Choroid plexus epithelial cell (primary cell): ENCODE results near the gene GLUD1.
"Not testable (repeated sequence)": the region's sequence is repeated elsewhere in the genome, so short reads cannot be mapped to it uniquely, and the experiment has no call there.

ENCODE experiments used
- DNase-seq: peaks from one replicate; pipeline ENCODE4 v3.0.0-alpha.2; 2010; ENCODE audit warnings: low read depth
- H3K4me3 ChIP-seq: 2 replicates; pipeline ENCODE4 v1.5.1; 2011; ENCODE audit warnings: low read depth, mild to moderate bottlenecking, control low read depth, low read length, moderate library complexity
- CTCF ChIP-seq: conservative IDR thresholded peaks from 2 replicates; pipeline ENCODE4 v1.5.1; 2011; ENCODE audit warnings: low read depth, mild to moderate bottlenecking, control low read depth, inconsistent platforms, low read length, moderate library complexity

The GLUD1 gene

DNA sequence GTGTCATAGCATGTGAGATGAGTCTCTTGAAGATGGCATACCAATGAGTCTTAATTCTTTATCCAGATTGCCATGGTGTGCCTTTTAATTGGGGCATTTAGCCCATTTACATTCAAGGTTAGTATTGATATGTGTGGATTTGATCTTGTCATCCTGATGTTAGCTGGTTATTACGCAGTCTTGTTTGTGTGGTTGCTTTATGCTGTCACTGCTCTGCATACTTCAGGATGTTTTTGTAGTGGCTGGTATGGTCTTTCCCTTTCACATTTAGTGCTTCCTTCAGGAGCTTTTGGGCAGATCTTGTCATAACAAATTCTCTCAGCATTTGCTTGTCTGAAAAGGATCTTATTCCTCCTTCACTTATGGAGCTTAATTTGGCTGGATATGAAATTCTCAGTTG lies 58.0 kb downstream of the GLUD1 start:
- no peak overlapping the region for H3K4me3 ChIP-seq
- DNase-seq = no peak
- TF ChIP-seq CTCF = no peak

GRCh38 chr10:87030912-87031635 lies 63.6 kb downstream of the GLUD1 start:
- TF ChIP-seq CTCF = no peak
- no peak for DNase-seq
- H3K4me3 ChIP-seq = no peak overlapping the region

- not testable (repeated sequence) for DNase-seq, H3K4me3 ChIP-seq
These were observed 64.2 kb downstream of the GLUD1 start for GRCh38 chr10:87030419-87030818.

GRCh38 chr10:87026747-87027508 lies 67.7 kb downstream of the GLUD1 start:
- DNase-seq, H3K4me3 ChIP-seq: not testable (repeated sequence)

GRCh38 chr10:87025285-87025958 lies 69.2 kb downstream of the GLUD1 start:
- not testable (repeated sequence) for H3K4me3 ChIP-seq
- peak; percentile 90 for DNase-seq

DNA sequence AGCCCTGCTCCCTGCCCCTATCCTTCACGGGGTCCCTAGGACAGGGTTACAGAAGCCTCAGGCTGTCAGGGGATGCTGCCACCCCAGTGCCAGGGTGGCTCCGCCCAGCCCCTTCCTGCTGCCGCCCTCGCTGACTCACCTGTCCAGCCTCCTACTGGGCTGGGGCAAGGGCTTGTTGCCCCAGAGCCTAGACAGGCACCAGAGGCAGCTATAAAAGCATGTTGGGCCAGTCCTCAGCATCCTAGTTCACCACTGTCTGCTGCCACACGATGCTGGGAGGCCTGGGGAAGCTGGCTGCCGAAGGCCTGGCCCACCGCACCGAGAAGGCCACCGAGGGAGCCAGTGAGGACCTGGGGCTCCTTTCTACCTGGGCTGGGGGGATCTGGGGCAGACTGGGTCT lies 74.6 kb downstream of the GLUD1 start, which contains the start of gene FAM25A:
Gene FAM25A, plus strand, starts transcription at position 239 of the 400 bp plus-strand sequence. Its CDS starts 31 bp downstream, at position 270.
- not testable (repeated sequence) for H3K4me3 ChIP-seq, DNase-seq

DNA sequence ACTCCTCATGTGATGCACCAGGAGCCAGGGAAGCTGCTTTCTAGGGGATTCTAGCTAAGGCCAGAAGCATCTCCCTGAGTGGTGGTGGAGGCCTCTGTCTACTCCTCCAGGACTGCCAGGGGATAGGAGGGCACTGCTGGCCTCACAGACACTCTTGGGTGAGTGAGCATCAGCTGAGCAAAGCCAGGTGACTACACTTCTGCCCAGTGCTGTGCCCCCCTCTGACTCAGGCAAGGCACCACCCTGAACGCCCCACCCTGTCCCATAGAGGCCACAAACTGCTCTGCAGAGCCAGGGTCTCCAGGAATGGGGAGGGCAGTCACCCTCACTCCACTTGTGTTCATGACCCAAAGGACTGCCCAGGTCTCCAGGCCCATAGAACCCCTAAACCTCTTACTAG lies 75.1 kb downstream of the GLUD1 start:
- H3K4me3 ChIP-seq, DNase-seq: not testable (repeated sequence)

DNA sequence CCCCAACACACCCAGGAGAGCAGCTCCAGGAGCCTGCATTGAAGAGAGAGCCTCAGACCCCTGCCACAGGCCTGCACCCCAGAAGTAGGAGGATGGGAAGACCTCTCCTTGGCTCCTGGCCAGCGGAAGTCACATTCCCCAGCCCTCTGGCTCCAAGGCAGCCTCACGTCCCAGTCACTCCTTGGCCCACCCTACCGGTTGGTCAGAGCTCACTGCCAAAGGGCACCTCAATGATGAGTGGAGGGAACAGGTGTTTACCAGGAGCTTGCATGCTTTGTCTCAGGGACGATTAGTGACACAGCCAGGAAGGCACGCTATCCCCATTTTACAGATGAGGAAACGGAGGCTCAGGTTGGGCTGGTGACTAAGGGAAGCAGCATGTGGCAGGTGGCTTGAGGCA lies 75.6 kb downstream of the GLUD1 start:
- not testable (repeated sequence) for H3K4me3 ChIP-seq, DNase-seq

GRCh38 chr10:87018127-87018526 lies 76.5 kb downstream of the GLUD1 start:
- not testable (repeated sequence) for DNase-seq, H3K4me3 ChIP-seq

- DNase-seq = not testable (repeated sequence)
These were observed 79.5 kb downstream of the GLUD1 start for GRCh38 chr10:87014986-87015716.

DNA sequence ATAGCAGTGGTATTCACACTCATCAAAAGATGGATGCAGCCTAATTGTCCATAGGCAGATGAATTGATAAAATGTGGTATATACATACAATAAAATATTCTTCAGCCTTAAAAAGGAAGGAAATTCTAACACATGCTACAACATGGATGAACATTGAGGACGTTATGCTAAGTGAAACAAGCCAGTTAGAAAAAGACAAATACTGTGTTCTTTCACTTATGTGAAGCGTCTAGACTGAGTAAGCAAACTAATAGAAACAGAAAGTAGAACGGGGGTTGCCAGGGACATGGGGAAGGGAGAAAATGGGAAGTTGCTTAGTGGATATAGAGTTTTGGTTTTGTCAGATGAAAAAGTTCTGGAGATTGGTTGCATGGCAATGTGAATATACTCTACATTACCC lies 81.1 kb downstream of the GLUD1 start:
- H3K4me3 ChIP-seq, DNase-seq: not testable (repeated sequence)

More at GRCh38 chr10:87014986-87015716, 79.5 kb downstream of the GLUD1 start:
- not testable (repeated sequence) for H3K4me3 ChIP-seq

- H3K4me3 ChIP-seq, DNase-seq: not testable (repeated sequence)
These were observed 85.4 kb downstream of the GLUD1 start for GRCh38 chr10:87009134-87009696.

DNA sequence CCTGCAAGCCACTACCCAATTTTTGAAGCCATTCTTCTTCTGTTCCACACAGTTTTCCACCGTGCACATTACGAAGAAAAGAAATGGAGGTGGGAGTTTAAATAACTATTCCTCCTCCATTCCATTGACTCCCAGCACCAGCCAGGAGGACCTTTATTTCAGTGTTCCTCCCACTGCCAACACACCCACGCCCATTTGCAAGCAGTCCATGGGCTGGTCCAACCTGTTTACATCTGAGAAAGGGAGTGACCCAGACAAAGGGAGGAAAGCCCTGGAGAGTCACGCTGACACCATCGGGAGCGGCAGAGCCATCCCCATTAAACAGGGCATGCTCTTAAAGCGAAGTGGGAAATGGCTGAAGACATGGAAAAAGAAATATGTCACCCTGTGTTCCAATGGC lies 86.3 kb downstream of the GLUD1 start:
- DNase-seq, H3K4me3 ChIP-seq: not testable (repeated sequence)

DNA sequence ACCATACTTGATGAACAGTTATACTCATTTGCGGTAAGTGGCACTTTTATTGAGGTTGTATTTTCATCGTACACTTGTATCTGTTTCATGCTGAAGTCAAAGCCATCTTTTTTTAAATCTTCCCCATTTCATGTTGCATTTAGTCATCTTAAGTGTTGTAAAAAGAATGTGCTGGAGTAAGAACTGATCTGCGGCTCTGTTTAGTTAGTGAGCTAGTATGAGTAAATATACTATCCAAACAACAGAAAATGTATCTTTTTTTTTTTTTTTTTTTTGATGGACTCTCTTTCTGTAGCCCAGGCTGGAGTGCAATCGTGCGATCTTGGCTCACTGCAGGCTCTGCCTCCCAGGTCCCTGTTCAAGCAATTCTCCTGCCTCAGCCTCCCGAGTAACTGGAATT lies 87.0 kb downstream of the GLUD1 start:
- not testable (repeated sequence) for DNase-seq, H3K4me3 ChIP-seq

DNA sequence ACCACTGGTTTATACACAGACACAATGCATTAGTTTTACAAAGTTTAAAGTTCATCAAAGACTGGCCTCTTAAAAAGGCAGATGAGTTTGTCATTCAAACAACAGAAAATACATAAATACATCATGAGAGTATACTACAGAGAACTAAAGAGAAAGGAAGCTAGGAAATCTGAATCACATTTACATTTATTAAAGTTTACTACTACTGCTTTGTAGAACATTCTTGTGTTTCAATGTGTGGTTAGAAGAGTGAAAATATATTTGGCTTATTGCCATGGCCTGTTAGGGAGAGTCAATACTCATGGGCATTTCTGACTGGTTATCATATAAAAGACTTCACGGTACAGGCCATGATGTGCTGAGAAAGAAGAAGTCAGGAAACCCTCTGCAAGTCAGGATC lies 87.5 kb downstream of the GLUD1 start:
- DNase-seq = peak; percentile 81
- not testable (repeated sequence) for H3K4me3 ChIP-seq
